Endodermal cell (in vitro differentiated cells): ENCODE data around the gene ANKRD31. TPM values are rescaled to one million over a fixed set of nuclear protein-coding genes. Genes with fewer than 3 reads are reported as not detected.

ENCODE experiments used
- DNase-seq: peaks from one replicate; pipeline ENCODE4 v3.0.0-alpha.2; 2017
- H3K27ac ChIP-seq: 2 replicates; pipeline ENCODE4 v1.5.1; 2013; ENCODE audit warnings: mild to moderate bottlenecking, low read depth, low read length, moderate library complexity
- H3K27me3 ChIP-seq: 2 replicates; pipeline ENCODE4 v1.6.1; 2013; ENCODE audit warnings: mild to moderate bottlenecking, low read length, moderate library complexity; ENCODE audit not compliant: insufficient read depth, control insufficient read depth, poor library complexity, severe bottlenecking
- H3K36me3 ChIP-seq: 2 replicates; pipeline ENCODE4 v1.7.0; 2013; ENCODE audit warnings: mild to moderate bottlenecking, low read length, moderate library complexity; ENCODE audit not compliant: control insufficient read depth, insufficient read depth
- H3K4me1 ChIP-seq: one replicate; pipeline ENCODE4 v1.7.0; 2013; ENCODE audit warnings: low read length; ENCODE audit not compliant: control insufficient read depth, insufficient read depth
- H3K4me3 ChIP-seq: 2 replicates; pipeline ENCODE4 v1.5.1; 2013; ENCODE audit warnings: mild to moderate bottlenecking, low read length, moderate library complexity
- H3K9ac ChIP-seq: 2 replicates; pipeline ENCODE4 v1.6.1; 2013; ENCODE audit warnings: mild to moderate bottlenecking, low read length, moderate library complexity; ENCODE audit not compliant: poor library complexity, severe bottlenecking; ENCODE audit errors: extremely low read depth
- H3K9me3 ChIP-seq: 2 replicates; pipeline ENCODE4 v1.6.1; 2013; ENCODE audit warnings: mild to moderate bottlenecking, low read length, moderate library complexity; ENCODE audit not compliant: control insufficient read depth
- H3K27ac Mint-ChIP-seq: 2 replicates; pipeline ENCODE4 v1.8.0; 2020; ENCODE audit warnings: mixed read lengths
- H3K27me3 Mint-ChIP-seq: 2 replicates; pipeline ENCODE4 v1.8.0; 2021; ENCODE audit warnings: mild to moderate bottlenecking, mixed read lengths; ENCODE audit not compliant: insufficient read depth
- H3K36me3 Mint-ChIP-seq: 2 replicates; pipeline ENCODE4 v1.8.0; 2020; ENCODE audit warnings: low read depth, mixed read lengths
- H3K4me1 Mint-ChIP-seq: 2 replicates; pipeline ENCODE4 v1.8.0; 2020; ENCODE audit warnings: mixed read lengths
- H3K4me3 Mint-ChIP-seq: 2 replicates; pipeline ENCODE4 v1.8.0; 2020; ENCODE audit warnings: mild to moderate bottlenecking, moderate library complexity, mixed read lengths
- H3K9me3 Mint-ChIP-seq: 2 replicates; pipeline ENCODE4 v1.8.0; 2020; ENCODE audit warnings: mild to moderate bottlenecking, mixed read lengths
- WGBS, 2 experiments: methylation state at CpG; one replicate each; pipeline versions ENCODE4 v1.1.5 to v1.1.7; 2013; ENCODE audit warnings: missing lambda C conversion rate in 2 of 2, mixed read lengths in 1 of 2; ENCODE audit not compliant: insufficient coverage in 1 of 2, insufficient read length in 1 of 2; 5-methylcytosine and 5-hydroxymethylcytosine counted together
- total RNA-seq, 2 donors: library from RNA; stranded (reverse); fragmentation: NEBNext Ultra II Directional in 1 of 2; extraction: Animal tissue kit (Norgen Biotek cat#: 25700) in 1 of 2; gene quantifications; 2 replicates in 1 of 2; 3 replicates in 1 of 2; pipeline ENCODE4 v1.2.1, GENCODE V29; 2021
- TF ChIP-seq, protein P1 (sequence below): fragments of 200-600 bp; sonication (generic); conservative IDR thresholded peaks from 2 replicates; pipeline ENCODE4 v1.5.0; 2021; ENCODE audit warnings: antibody characterized with exemption, mild to moderate bottlenecking

Gene ANKRD31
- total RNA-seq, 2 donors from 2014 or later = 0.13 to 0.29 TPM

DNA sequence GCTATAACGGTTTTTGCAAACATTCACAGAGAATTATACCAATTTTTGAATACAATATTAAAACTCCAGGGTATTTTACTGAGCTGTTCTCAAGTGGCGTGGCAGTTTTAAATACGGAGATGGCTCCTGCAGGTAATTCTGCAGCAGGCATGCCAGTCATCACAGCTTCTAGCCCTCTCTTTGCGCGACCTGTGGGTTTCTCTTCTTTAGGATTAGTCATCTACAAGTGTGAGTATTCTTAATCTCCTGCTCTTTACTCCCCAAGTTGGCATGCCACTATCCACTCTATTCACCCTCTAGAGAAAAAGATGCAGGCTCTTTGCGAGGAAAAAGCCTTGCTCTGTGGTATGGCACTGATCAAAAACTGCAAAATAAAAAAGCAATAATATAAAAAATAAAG is 43.9 kb downstream of the ANKRD31 start:
- Histone ChIP-seq H3K9ac (no peak overlapping the region), H3K27ac (no peak overlapping the region), H3K4me1 (no peaks in the 10 kb centered on the region), H3K36me3 (no peaks in the 10 kb centered on the region), H3K9me3 (no peaks in the 10 kb centered on the region), H3K27me3 (peaks cover 6% of the 10 kb centered on the region), H3K4me3 (no peak overlapping the region)
- TF ChIP-seq, protein P1, sequence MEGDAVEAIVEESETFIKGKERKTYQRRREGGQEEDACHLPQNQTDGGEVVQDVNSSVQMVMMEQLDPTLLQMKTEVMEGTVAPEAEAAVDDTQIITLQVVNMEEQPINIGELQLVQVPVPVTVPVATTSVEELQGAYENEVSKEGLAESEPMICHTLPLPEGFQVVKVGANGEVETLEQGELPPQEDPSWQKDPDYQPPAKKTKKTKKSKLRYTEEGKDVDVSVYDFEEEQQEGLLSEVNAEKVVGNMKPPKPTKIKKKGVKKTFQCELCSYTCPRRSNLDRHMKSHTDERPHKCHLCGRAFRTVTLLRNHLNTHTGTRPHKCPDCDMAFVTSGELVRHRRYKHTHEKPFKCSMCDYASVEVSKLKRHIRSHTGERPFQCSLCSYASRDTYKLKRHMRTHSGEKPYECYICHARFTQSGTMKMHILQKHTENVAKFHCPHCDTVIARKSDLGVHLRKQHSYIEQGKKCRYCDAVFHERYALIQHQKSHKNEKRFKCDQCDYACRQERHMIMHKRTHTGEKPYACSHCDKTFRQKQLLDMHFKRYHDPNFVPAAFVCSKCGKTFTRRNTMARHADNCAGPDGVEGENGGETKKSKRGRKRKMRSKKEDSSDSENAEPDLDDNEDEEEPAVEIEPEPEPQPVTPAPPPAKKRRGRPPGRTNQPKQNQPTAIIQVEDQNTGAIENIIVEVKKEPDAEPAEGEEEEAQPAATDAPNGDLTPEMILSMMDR = no peak
- H3K27ac Mint-ChIP-seq = no peak overlapping the region
- H3K4me1 Mint-ChIP-seq = no peaks in the 10 kb centered on the region
- no peak for DNase-seq
- no peaks in the 10 kb centered on the region for H3K36me3 Mint-ChIP-seq
- no peaks in the 10 kb centered on the region for H3K9me3 Mint-ChIP-seq
- WGBS, 2 experiments = 77 to 82% methylated on average over 5 to 6 of the region's 6 CpGs
- H3K27me3 Mint-ChIP-seq = peaks cover 6% of the 10 kb centered on the region
- H3K4me3 Mint-ChIP-seq = no peak overlapping the region

DNA sequence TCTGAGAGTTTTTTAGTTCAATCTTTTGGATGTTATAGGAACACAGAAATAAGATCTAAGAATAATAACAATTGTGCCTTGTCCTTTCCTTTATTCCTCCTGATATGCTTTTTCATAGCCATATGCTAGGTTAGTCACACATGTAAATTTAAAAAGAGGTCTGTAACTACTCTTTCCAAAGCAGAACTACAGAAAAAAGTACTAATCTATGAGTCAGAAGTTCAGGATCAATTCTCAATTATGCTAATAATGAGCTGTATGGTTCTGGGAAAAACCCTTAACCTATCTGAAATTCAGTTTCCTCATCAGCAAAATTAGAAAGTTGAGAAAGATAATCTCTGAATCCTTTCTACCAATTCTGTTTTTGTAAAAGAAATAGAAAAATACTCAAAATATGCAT is 44.4 kb downstream of the ANKRD31 start:
- Mint-ChIP-seq H3K9me3 (no peaks in the 10 kb centered on the region), H3K4me3 (no peak overlapping the region), H3K36me3 (no peaks in the 10 kb centered on the region), H3K27ac (no peak overlapping the region), H3K27me3 (peaks cover 6% of the 10 kb centered on the region), H3K4me1 (no peaks in the 10 kb centered on the region)
- Histone ChIP-seq H3K4me3 (no peak overlapping the region), H3K4me1 (no peaks in the 10 kb centered on the region), H3K27ac (no peak overlapping the region), H3K27me3 (peaks cover 6% of the 10 kb centered on the region), H3K36me3 (no peaks in the 10 kb centered on the region), H3K9ac (no peak overlapping the region), H3K9me3 (no peaks in the 10 kb centered on the region)
- no peak for DNase-seq
- TF ChIP-seq, protein P1 = no peak

DNA sequence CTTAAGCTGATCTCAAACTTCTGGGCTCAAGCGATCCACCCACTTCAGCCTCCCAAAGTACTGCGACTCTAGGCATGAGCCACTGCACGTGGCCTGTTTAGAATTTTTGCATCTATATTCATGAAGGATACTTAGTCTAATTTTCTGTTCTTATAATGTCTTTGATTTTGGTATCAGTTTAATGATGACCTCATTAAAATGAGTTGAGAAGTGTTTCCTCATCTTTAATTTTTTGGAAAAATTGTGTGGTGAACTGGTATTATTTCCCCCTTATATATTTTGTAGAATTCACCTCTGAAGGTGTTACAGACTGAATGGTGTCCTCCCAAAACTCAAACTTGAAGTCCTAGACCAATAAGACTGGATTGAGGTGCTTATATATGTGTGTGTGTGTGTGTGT is 46.5 kb downstream of the ANKRD31 start:
- Histone ChIP-seq H3K36me3 (no peaks in the 10 kb centered on the region), H3K27ac (no peak overlapping the region), H3K9me3 (no peaks in the 10 kb centered on the region), H3K9ac (no peak overlapping the region), H3K4me1 (no peaks in the 10 kb centered on the region), H3K4me3 (no peak overlapping the region), H3K27me3 (peaks cover 1% of the 10 kb centered on the region)
- no peak overlapping the region for H3K4me3 Mint-ChIP-seq
- H3K27ac Mint-ChIP-seq = no peak overlapping the region
- H3K36me3 Mint-ChIP-seq = no peaks in the 10 kb centered on the region
- H3K27me3 Mint-ChIP-seq = peaks cover 2% of the 10 kb centered on the region
- H3K4me1 Mint-ChIP-seq = no peaks in the 10 kb centered on the region
- DNase-seq = no peak
- TF ChIP-seq, protein P1 = no peak
- WGBS, 2 experiments = 89 to 90% methylated on average over 2 to 3 of the region's 3 CpGs
- no peaks in the 10 kb centered on the region for H3K9me3 Mint-ChIP-seq
